Caco-2 (cell line): ENCODE results near the gene SERPINB2. TPM values are rescaled to one million over a fixed set of nuclear protein-coding genes. Genes with fewer than 3 reads are reported as not detected.

Experiments used
- BruUV-seq: library from RNA; stranded (reverse); fragments of 400-500 nt; replicated peaks from 2 replicates; lab custom pipeline; 2021; lab: Mats Ljungman, UMichigan
- CTCF ChIA-PET: fragments of 300-600 bp; sonication (Branson Sonifier 250); formaldehyde crosslinking; loops from one replicate; lab custom pipeline; 2022; ENCODE audit warnings: antibody characterized with exemption; lab: Charles Lee
- POLR2A ChIA-PET: fragments of 300-600 bp; sonication (Branson Sonifier 250); formaldehyde crosslinking; loops from one replicate; lab custom pipeline; 2022; ENCODE audit warnings: antibody characterized with exemption; lab: Charles Lee
- DNase-seq, 2 experiments: peaks; one replicate each; pipeline versions ENCODE4 v3.0.0 to v3.0.0-alpha.2; 2020 to 2022
- H3K27me3 ChIP-seq: replicated peaks from 2 replicates; pipeline ENCODE4 v1.6.0; 2011; ENCODE audit warnings: low read length; ENCODE audit not compliant: control insufficient read depth, insufficient read depth
- H3K36me3 ChIP-seq: 2 replicates; pipeline ENCODE4 v1.5.1; 2011; ENCODE audit warnings: low read length; ENCODE audit not compliant: control insufficient read depth, insufficient read depth
- H3K4me1 ChIP-seq: fragments of 250-450 bp; sonication (Bioruptor Pico); 2 replicates; pipeline ENCODE4 v1.5.1; 2020; ENCODE audit warnings: mild to moderate bottlenecking
- H3K4me3 ChIP-seq: 2 replicates; pipeline ENCODE4 v1.5.1; 2011; ENCODE audit warnings: low read depth, mild to moderate bottlenecking, control low read depth, low read length
- H3K9me3 ChIP-seq: fragments of 250-450 bp; sonication (Bioruptor Pico); 2 replicates; pipeline ENCODE4 v1.5.1; 2020; ENCODE audit warnings: mild to moderate bottlenecking, moderate library complexity
- H3K27ac Mint-ChIP-seq: one replicate; pipeline ENCODE4 v1.8.0; 2022; ENCODE audit warnings: mixed read lengths; ENCODE audit not compliant: unreplicated experiment
- H3K27me3 Mint-ChIP-seq: one replicate; pipeline ENCODE4 v1.8.0; 2022; ENCODE audit warnings: mixed read lengths; ENCODE audit not compliant: insufficient read depth, unreplicated experiment
- H3K36me3 Mint-ChIP-seq: one replicate; pipeline ENCODE4 v1.8.0; 2022; ENCODE audit warnings: mild to moderate bottlenecking, mixed read lengths; ENCODE audit not compliant: insufficient read depth, unreplicated experiment
- H3K4me1 Mint-ChIP-seq: one replicate; pipeline ENCODE4 v1.8.0; 2022; ENCODE audit warnings: low read depth, mixed read lengths; ENCODE audit not compliant: unreplicated experiment
- H3K4me3 Mint-ChIP-seq: one replicate; pipeline ENCODE4 v1.8.0; 2022; ENCODE audit warnings: mild to moderate bottlenecking, moderate library complexity, mixed read lengths; ENCODE audit not compliant: unreplicated experiment
- H3K9me3 Mint-ChIP-seq: one replicate; pipeline ENCODE4 v1.8.0; 2022; ENCODE audit warnings: mixed read lengths; ENCODE audit not compliant: unreplicated experiment
- CTCF ChIP-seq, 2 experiments: fragments of 200-600 bp in 1 of 2; IDR thresholded peaks; 1 replicate in 1 of 2; 2 replicates in 1 of 2; pipeline versions ENCODE4 v1.5.1 to v1.8.0; 2011 to 2022; ENCODE audit warnings: antibody characterized with exemption in 1 of 2, control low read depth in 1 of 2, inconsistent platforms in 1 of 2, low read depth in 1 of 2, low read length in 1 of 2, mild to moderate bottlenecking in 1 of 2, moderate library complexity in 1 of 2; ENCODE audit not compliant: insufficient read depth in 1 of 2, severe bottlenecking in 1 of 2, unreplicated experiment in 1 of 2
- intact Hi-C: fragments of 100-400 bp; cut with micrococcal nuclease; formaldehyde crosslinking; loops from one replicate; pipeline ENCODE4 v1.10.0; 2022; ENCODE audit not compliant: unreplicated experiment
- total RNA-seq: library from RNA; stranded (reverse); gene quantifications from 2 replicates; pipeline ENCODE4 v1.2.3, GENCODE V29; 2022

SERPINB2 gene
- total RNA-seq, 1 experiment from 2014 or later = not detected

GRCh38 chr18:63930773-63931354, 43.4 kb downstream of the SERPINB2 start:
- Mint-ChIP-seq H3K27ac (no peak overlapping the region), H3K4me3 (no peak overlapping the region), H3K4me1 (no peaks in the 10 kb centered on the region), H3K9me3 (no peaks in the 10 kb centered on the region), H3K36me3 (no peaks in the 10 kb centered on the region), H3K27me3 (no peaks in the 10 kb centered on the region)
- BruUV-seq = no TSS peak
- Histone ChIP-seq H3K4me3 (no peak overlapping the region), H3K4me1 (no peaks in the 10 kb centered on the region), H3K36me3 (no peaks in the 10 kb centered on the region), H3K27me3 (no peaks in the 10 kb centered on the region), H3K9me3 (no peaks in the 10 kb centered on the region)
- DNase-seq = no peak
- CTCF ChIA-PET = no interaction called here
- intact Hi-C loops = no loop called here
- no peak for TF ChIP-seq CTCF (IDR thresholded peaks at IDR 0.05; ENCODE audit: insufficient read depth in 1 of 2, low read depth in 1 of 2, low read length in 1 of 2, severe bottlenecking in 1 of 2, unreplicated experiment in 1 of 2)
- POLR2A ChIA-PET = no interaction called here

GRCh38 chr18:63936156-63936931, 48.8 kb downstream of the SERPINB2 start:
- H3K4me1 ChIP-seq = no peaks in the 10 kb centered on the region
- no peaks in the 10 kb centered on the region for H3K36me3 Mint-ChIP-seq
- DNase-seq = peak; percentile 51 to 61
- intact Hi-C loops = loop anchor here (1.0 to 2.0 kb wide), 2 partner anchors 45 to 88 kb away; no protein-coding TSS in a partner anchor
- no peaks in the 10 kb centered on the region for H3K4me1 Mint-ChIP-seq
- no peak overlapping the region for H3K4me3 Mint-ChIP-seq
- no peak overlapping the region for H3K27ac Mint-ChIP-seq
- no TSS peak for BruUV-seq
- H3K27me3 ChIP-seq = no peaks in the 10 kb centered on the region
- no peaks in the 10 kb centered on the region for H3K9me3 ChIP-seq
- peak in 1 of 2 experiments; percentile 31 for TF ChIP-seq CTCF (IDR thresholded peaks at IDR 0.05; ENCODE audit: insufficient read depth in 1 of 2, low read depth in 1 of 2, low read length in 1 of 2, severe bottlenecking in 1 of 2, unreplicated experiment in 1 of 2)
- no peak overlapping the region for H3K4me3 ChIP-seq
- no peaks in the 10 kb centered on the region for H3K27me3 Mint-ChIP-seq
- H3K36me3 ChIP-seq = no peaks in the 10 kb centered on the region
- POLR2A ChIA-PET = no interaction called here
- CTCF ChIA-PET = interaction anchor here (1.5 kb wide), 1 partner anchor 43 kb away, joined by 3 read pairs; no protein-coding TSS in a partner anchor
- H3K9me3 Mint-ChIP-seq = no peaks in the 10 kb centered on the region

GRCh38 chr18:63936932-63937393, 49.5 kb downstream of the SERPINB2 start:
- CTCF ChIA-PET = no interaction called here
- intact Hi-C loops = loop anchor here (1.0 to 2.0 kb wide), 2 partner anchors 46 to 88 kb away; no protein-coding TSS in a partner anchor
- TF ChIP-seq CTCF (IDR thresholded peaks at IDR 0.05; ENCODE audit: insufficient read depth in 1 of 2, low read depth in 1 of 2, low read length in 1 of 2, severe bottlenecking in 1 of 2, unreplicated experiment in 1 of 2) = no peak
- H3K4me1 Mint-ChIP-seq = no peaks in the 10 kb centered on the region
- POLR2A ChIA-PET = no interaction called here
- DNase-seq = no peak
- no peak overlapping the region for H3K27ac Mint-ChIP-seq
- no peaks in the 10 kb centered on the region for H3K4me1 ChIP-seq
- H3K4me3 ChIP-seq = no peak overlapping the region
- H3K36me3 Mint-ChIP-seq = no peaks in the 10 kb centered on the region
- H3K36me3 ChIP-seq = no peaks in the 10 kb centered on the region
- H3K27me3 Mint-ChIP-seq = peaks cover 5% of the 10 kb centered on the region
- no peaks in the 10 kb centered on the region for H3K9me3 Mint-ChIP-seq
- H3K4me3 Mint-ChIP-seq = no peak overlapping the region
- BruUV-seq = no TSS peak
- H3K27me3 ChIP-seq = no peaks in the 10 kb centered on the region
- no peaks in the 10 kb centered on the region for H3K9me3 ChIP-seq
